Measurements from ENCODE around the gene STRN3.
A peak's percentile ranks its signal among the peaks of the same experiment; 100 is the strongest.
"Not testable (repeated sequence)": the region's sequence is repeated elsewhere in the genome, so short reads cannot be mapped to it uniquely, and the experiment has no call there.

The STRN3 gene

GRCh38 chr14:31051023-31051422 is 24.8 kb upstream of the STRN3 start:
- H3K27me3 Mint-ChIP-seq (ENCODE audit: low read depth), result no peaks in the 10 kb centered on the region
- no peak overlapping the region for H3K27ac Mint-ChIP-seq
- no peaks in the 10 kb centered on the region for H3K9me3 Mint-ChIP-seq
- H3K4me3 Mint-ChIP-seq, result no peak overlapping the region
- H3K36me3 Mint-ChIP-seq (ENCODE audit: low read depth), result no peaks in the 10 kb centered on the region
- DNase-seq (ENCODE audit: low spot score), result no peak
- H3K4me1 Mint-ChIP-seq (ENCODE audit: low read depth), result no peaks in the 10 kb centered on the region

GRCh38 chr14:31047503-31047902 is 21.3 kb upstream of the STRN3 start:
- no peak overlapping the region for H3K27ac Mint-ChIP-seq
- H3K4me1 Mint-ChIP-seq (ENCODE audit: low read depth), result no peaks in the 10 kb centered on the region
- H3K9me3 Mint-ChIP-seq, result no peaks in the 10 kb centered on the region
- no peak for DNase-seq (ENCODE audit: low spot score)
- H3K4me3 Mint-ChIP-seq, result no peak overlapping the region
- no peaks in the 10 kb centered on the region for H3K36me3 Mint-ChIP-seq (ENCODE audit: low read depth)
- H3K27me3 Mint-ChIP-seq (ENCODE audit: low read depth), result no peaks in the 10 kb centered on the region

GRCh38 chr14:31045501-31046080 is 19.4 kb upstream of the STRN3 start:
- no peak overlapping the region for H3K27ac Mint-ChIP-seq

GRCh38 chr14:31043379-31043778 is 17.2 kb upstream of the STRN3 start:
- H3K9me3 Mint-ChIP-seq, result no peaks in the 10 kb centered on the region
- no peaks in the 10 kb centered on the region for H3K27me3 Mint-ChIP-seq (ENCODE audit: low read depth)
- H3K36me3 Mint-ChIP-seq (ENCODE audit: low read depth), result no peaks in the 10 kb centered on the region
- DNase-seq (ENCODE audit: low spot score), result no peak
- no peak overlapping the region for H3K4me3 Mint-ChIP-seq
- H3K27ac Mint-ChIP-seq, result no peak overlapping the region
- no peaks in the 10 kb centered on the region for H3K4me1 Mint-ChIP-seq (ENCODE audit: low read depth)

More at GRCh38 chr14:31045501-31046080, 19.4 kb upstream of the STRN3 start:
- H3K4me1 Mint-ChIP-seq (ENCODE audit: low read depth), result no peaks in the 10 kb centered on the region
- no peaks in the 10 kb centered on the region for H3K9me3 Mint-ChIP-seq
- no peaks in the 10 kb centered on the region for H3K27me3 Mint-ChIP-seq (ENCODE audit: low read depth)
- no peaks in the 10 kb centered on the region for H3K36me3 Mint-ChIP-seq (ENCODE audit: low read depth)
- DNase-seq (ENCODE audit: low spot score), result no peak
- no peak overlapping the region for H3K4me3 Mint-ChIP-seq

- H3K9me3 Mint-ChIP-seq; H3K27ac Mint-ChIP-seq; H3K4me1 Mint-ChIP-seq (ENCODE audit: low read depth); DNase-seq (ENCODE audit: low spot score); H3K27me3 Mint-ChIP-seq (ENCODE audit: low read depth); H3K36me3 Mint-ChIP-seq (ENCODE audit: low read depth); H3K4me3 Mint-ChIP-seq: not testable (repeated sequence)
These were observed 16.7 kb upstream of the STRN3 start for GRCh38 chr14:31042893-31043292.

GRCh38 chr14:31042300-31042699 is 16.1 kb upstream of the STRN3 start:
- DNase-seq (ENCODE audit: low spot score), result no peak
- Mint-ChIP-seq H3K27ac (no peak overlapping the region), H3K27me3 (ENCODE audit: low read depth) (no peaks in the 10 kb centered on the region), H3K4me1 (ENCODE audit: low read depth) (no peaks in the 10 kb centered on the region), H3K36me3 (ENCODE audit: low read depth) (no peaks in the 10 kb centered on the region), H3K4me3 (no peak overlapping the region), H3K9me3 (no peaks in the 10 kb centered on the region)

- Mint-ChIP-seq H3K4me3 (no peak overlapping the region), H3K4me1 (ENCODE audit: low read depth) (no peaks in the 10 kb centered on the region), H3K27me3 (ENCODE audit: low read depth) (no peaks in the 10 kb centered on the region), H3K27ac (no peak overlapping the region), H3K36me3 (ENCODE audit: low read depth) (no peaks in the 10 kb centered on the region), H3K9me3 (no peaks in the 10 kb centered on the region)
- no peak for DNase-seq (ENCODE audit: low spot score)
These were observed 12.5 kb upstream of the STRN3 start for GRCh38 chr14:31038521-31039166.

- no peak overlapping the region for H3K27ac Mint-ChIP-seq
- no peak for DNase-seq (ENCODE audit: low spot score)
- no peaks in the 10 kb centered on the region for H3K36me3 Mint-ChIP-seq (ENCODE audit: low read depth)
- H3K27me3 Mint-ChIP-seq (ENCODE audit: low read depth), result no peaks in the 10 kb centered on the region
- no peak overlapping the region for H3K4me3 Mint-ChIP-seq
- no peaks in the 10 kb centered on the region for H3K9me3 Mint-ChIP-seq
- peaks cover 3% of the 10 kb centered on the region for H3K4me1 Mint-ChIP-seq (ENCODE audit: low read depth)
These were observed 11.6 kb upstream of the STRN3 start for GRCh38 chr14:31037709-31038221.

- no peak for DNase-seq (ENCODE audit: low spot score)
- Mint-ChIP-seq H3K4me1 (ENCODE audit: low read depth) (peaks cover 8% of the 10 kb centered on the region), H3K27ac (no peak overlapping the region), H3K27me3 (ENCODE audit: low read depth) (no peaks in the 10 kb centered on the region), H3K9me3 (no peaks in the 10 kb centered on the region), H3K4me3 (no peak overlapping the region), H3K36me3 (ENCODE audit: low read depth) (no peaks in the 10 kb centered on the region)
These were observed 10.4 kb upstream of the STRN3 start for GRCh38 chr14:31036552-31036951.

- Mint-ChIP-seq H3K4me3 (no peak overlapping the region), H3K36me3 (ENCODE audit: low read depth) (no peaks in the 10 kb centered on the region), H3K27ac (no peak overlapping the region), H3K27me3 (ENCODE audit: low read depth) (no peaks in the 10 kb centered on the region), H3K4me1 (ENCODE audit: low read depth) (peaks cover 33% of the 10 kb centered on the region), H3K9me3 (no peaks in the 10 kb centered on the region)
- DNase-seq (ENCODE audit: low spot score), result no peak
These were observed 4.3 kb upstream of the STRN3 start for GRCh38 chr14:31030469-31030868.

- H3K4me3 Mint-ChIP-seq, result no peak overlapping the region
- H3K36me3 Mint-ChIP-seq (ENCODE audit: low read depth), result no peaks in the 10 kb centered on the region
- DNase-seq (ENCODE audit: low spot score), result no peak
- H3K27ac Mint-ChIP-seq, result no peak overlapping the region
- H3K9me3 Mint-ChIP-seq, result no peaks in the 10 kb centered on the region
- H3K27me3 Mint-ChIP-seq (ENCODE audit: low read depth), result no peaks in the 10 kb centered on the region
- peaks cover 41% of the 10 kb centered on the region for H3K4me1 Mint-ChIP-seq (ENCODE audit: low read depth)
These were observed 3.1 kb upstream of the STRN3 start for GRCh38 chr14:31029016-31029970.

GRCh38 chr14:31027847-31028246 is 1.7 kb upstream of the STRN3 start:
- no peak overlapping the region for H3K4me3 Mint-ChIP-seq
- peaks cover under 1% of the 10 kb centered on the region for H3K36me3 Mint-ChIP-seq (ENCODE audit: low read depth)
- peaks cover 47% of the 10 kb centered on the region for H3K4me1 Mint-ChIP-seq (ENCODE audit: low read depth)
- DNase-seq (ENCODE audit: low spot score), result no peak
- H3K27ac Mint-ChIP-seq, result no peak overlapping the region
- no peaks in the 10 kb centered on the region for H3K27me3 Mint-ChIP-seq (ENCODE audit: low read depth)
- H3K9me3 Mint-ChIP-seq, result no peaks in the 10 kb centered on the region

GRCh38 chr14:31026450-31027235 is 464 bp upstream of the STRN3 start:
- peak; percentile 95 for DNase-seq (ENCODE audit: low spot score)
- Mint-ChIP-seq H3K27me3 (ENCODE audit: low read depth) (no peaks in the 10 kb centered on the region), H3K4me3 (peak overlapping the region; percentile 96), H3K36me3 (ENCODE audit: low read depth) (peaks cover 5% of the 10 kb centered on the region), H3K27ac (peak overlapping the region; percentile 98), H3K9me3 (no peaks in the 10 kb centered on the region), H3K4me1 (ENCODE audit: low read depth) (peaks cover 45% of the 10 kb centered on the region)
